ENCODE measurements around the gene FAM217A.
"Not testable (repeated sequence)": the region's sequence is repeated elsewhere in the genome, so short reads cannot be mapped to it uniquely, and the experiment has no call there.

DNA sequence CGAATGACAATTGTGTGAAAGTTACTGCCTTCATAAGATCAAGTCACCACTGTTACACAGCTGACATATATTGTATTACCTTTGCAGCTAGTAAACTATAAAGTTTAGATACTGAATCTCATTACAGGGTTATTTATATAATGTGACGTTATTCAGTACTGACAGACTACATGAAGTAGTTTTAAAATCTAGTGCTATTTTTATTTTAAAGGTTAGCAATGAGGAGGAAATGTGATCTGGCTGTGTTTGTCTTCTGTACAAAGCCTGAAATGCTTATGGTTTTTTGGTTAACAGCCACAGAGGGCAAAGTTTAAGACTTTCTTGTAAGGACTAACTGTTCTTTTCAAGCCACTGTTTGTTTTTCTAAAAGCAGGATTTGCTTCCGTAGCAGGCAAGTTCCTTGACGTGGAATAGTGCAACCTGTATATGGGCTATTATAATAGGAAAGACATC lies 30.5 kb upstream of the FAM217A start:
- TF ChIP-seq, protein P1, sequence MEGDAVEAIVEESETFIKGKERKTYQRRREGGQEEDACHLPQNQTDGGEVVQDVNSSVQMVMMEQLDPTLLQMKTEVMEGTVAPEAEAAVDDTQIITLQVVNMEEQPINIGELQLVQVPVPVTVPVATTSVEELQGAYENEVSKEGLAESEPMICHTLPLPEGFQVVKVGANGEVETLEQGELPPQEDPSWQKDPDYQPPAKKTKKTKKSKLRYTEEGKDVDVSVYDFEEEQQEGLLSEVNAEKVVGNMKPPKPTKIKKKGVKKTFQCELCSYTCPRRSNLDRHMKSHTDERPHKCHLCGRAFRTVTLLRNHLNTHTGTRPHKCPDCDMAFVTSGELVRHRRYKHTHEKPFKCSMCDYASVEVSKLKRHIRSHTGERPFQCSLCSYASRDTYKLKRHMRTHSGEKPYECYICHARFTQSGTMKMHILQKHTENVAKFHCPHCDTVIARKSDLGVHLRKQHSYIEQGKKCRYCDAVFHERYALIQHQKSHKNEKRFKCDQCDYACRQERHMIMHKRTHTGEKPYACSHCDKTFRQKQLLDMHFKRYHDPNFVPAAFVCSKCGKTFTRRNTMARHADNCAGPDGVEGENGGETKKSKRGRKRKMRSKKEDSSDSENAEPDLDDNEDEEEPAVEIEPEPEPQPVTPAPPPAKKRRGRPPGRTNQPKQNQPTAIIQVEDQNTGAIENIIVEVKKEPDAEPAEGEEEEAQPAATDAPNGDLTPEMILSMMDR (IDR thresholded peaks at IDR 0.05) = not testable (repeated sequence)
- not testable (repeated sequence) for TF ChIP-seq POLR2A (IDR thresholded peaks at IDR 0.05)
